ENCODE data around the gene NHS. TPM values are rescaled to one million over a fixed set of nuclear protein-coding genes. Genes with fewer than 3 reads are reported as not detected.

The NHS gene
- total and polyA plus RNA-seq, 10 donors, result 0.32 to 3.1 (median 2.1) TPM

DNA sequence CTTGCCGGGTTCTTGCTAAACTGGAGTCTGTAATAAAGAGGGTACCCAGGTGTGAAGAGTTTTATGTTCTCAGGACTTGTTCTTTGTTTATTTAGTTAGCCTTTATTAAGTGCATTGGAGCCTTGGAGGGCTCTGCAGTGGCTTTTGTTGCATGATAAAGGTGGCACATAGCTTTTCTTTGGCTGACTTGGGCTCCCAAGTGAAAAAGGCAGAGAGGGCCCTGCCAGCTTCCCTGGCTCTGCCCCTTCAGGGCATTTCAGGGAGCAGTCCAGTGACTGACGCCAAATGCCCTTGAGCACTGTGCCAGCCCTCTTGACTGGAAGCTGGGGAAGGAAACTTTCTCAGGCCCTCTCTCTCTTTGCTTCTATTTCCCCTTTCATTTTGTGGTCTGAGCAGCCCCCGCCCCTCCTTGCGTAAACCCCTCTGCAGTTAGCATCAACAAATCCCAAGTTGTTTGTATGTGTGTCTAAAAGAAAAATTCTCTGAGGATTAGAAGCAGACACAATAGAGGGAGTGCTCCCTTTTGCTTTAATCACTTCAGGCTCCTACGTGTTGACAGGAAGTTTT lies 152.2 kb downstream of the NHS start:
- Histone ChIP-seq H3K27me3 (replicated peaks in 1 of 7) (peaks cover 0 to 2% (median 0%) of the 10 kb centered on the region in 7 donors), H3K4me3 (peak overlapping the region in 1 of 8 donors; percentile 23), H3K27ac (peak overlapping the region; percentile 5 to 84 (median 74)), H3K9me3 (no peaks in the 10 kb centered on the region), H3K36me3 (no peaks in the 10 kb centered on the region), H3K4me1 (peaks cover 0 to 16% (median 0%) of the 10 kb centered on the region in 6 donors)
- WGBS, 5 donors, result 16 to 42% (median 29%) methylated on average over 2 to 5 of the region's 5 CpGs
- TF ChIP-seq, protein P1, sequence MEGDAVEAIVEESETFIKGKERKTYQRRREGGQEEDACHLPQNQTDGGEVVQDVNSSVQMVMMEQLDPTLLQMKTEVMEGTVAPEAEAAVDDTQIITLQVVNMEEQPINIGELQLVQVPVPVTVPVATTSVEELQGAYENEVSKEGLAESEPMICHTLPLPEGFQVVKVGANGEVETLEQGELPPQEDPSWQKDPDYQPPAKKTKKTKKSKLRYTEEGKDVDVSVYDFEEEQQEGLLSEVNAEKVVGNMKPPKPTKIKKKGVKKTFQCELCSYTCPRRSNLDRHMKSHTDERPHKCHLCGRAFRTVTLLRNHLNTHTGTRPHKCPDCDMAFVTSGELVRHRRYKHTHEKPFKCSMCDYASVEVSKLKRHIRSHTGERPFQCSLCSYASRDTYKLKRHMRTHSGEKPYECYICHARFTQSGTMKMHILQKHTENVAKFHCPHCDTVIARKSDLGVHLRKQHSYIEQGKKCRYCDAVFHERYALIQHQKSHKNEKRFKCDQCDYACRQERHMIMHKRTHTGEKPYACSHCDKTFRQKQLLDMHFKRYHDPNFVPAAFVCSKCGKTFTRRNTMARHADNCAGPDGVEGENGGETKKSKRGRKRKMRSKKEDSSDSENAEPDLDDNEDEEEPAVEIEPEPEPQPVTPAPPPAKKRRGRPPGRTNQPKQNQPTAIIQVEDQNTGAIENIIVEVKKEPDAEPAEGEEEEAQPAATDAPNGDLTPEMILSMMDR (IDR thresholded peaks at IDR 0.05 in 8 of 11, conservative IDR thresholded peaks at IDR 0.05 in 3 of 11), result no peak
- TF ChIP-seq POLR2A (IDR thresholded peaks at IDR 0.05) (no peak), POLR2AphosphoS5 (IDR thresholded peaks at IDR 0.05) (no peak)
- intact Hi-C loops (cut with DNase I; ENCODE audit: low total_unique reads), result no loop called here
- DNase-seq, result no peak

DNA sequence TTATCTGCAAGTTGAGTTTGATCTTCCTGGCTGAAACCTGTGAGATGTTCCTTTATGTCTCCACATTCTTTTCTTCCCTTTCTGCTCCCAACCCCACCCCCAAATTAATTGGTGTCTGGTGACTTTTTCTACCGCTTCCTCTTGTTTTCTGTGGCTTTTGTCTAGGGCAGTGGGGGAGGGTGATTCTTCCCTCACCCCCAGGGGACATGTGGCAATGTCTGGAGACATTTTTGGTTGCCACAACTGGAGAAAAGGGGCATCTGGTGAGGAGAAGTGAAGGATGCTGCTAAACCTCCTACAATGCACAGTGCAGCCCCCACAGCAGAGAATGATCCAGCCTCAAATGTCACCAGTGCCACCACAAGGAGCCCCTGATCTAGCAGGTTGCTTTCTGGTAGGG lies 152.9 kb downstream of the NHS start:
- no peak for TF ChIP-seq POLR2AphosphoS5 (IDR thresholded peaks at IDR 0.05)
- TF ChIP-seq POLR2A (IDR thresholded peaks at IDR 0.05), result no peak
- TF ChIP-seq, protein P1 (IDR thresholded peaks at IDR 0.05 in 8 of 11, conservative IDR thresholded peaks at IDR 0.05 in 3 of 11), result no peak
- peak overlapping the region; percentile 5 to 84 (median 74) for H3K27ac ChIP-seq
- H3K4me1 ChIP-seq, result peaks cover 0 to 16% (median 0%) of the 10 kb centered on the region in 6 donors
- no peaks in the 10 kb centered on the region for H3K36me3 ChIP-seq
- H3K9me3 ChIP-seq, result no peaks in the 10 kb centered on the region
- H3K27me3 ChIP-seq (replicated peaks in 1 of 7), result peaks cover 0 to 8% (median 0%) of the 10 kb centered on the region in 7 donors
- 11 to 48% (median 24%) methylated on average over 1 of the region's 1 CpG for WGBS, 5 donors
- DNase-seq, result no peak
- intact Hi-C loops (cut with DNase I; ENCODE audit: low total_unique reads), result no loop called here
- H3K4me3 ChIP-seq, result peak overlapping the region in 1 of 8 donors; percentile 23

- 60 to 76% (median 68%) methylated on average over 6 of the region's 6 CpGs for WGBS, 5 donors
- Histone ChIP-seq H3K9me3 (no peaks in the 10 kb centered on the region), H3K4me3 (no peak overlapping the region), H3K27me3 (replicated peaks in 1 of 7) (peaks cover 0 to 8% (median 0%) of the 10 kb centered on the region in 7 donors), H3K4me1 (peaks cover 0 to 16% (median 0%) of the 10 kb centered on the region in 6 donors), H3K36me3 (no peaks in the 10 kb centered on the region), H3K27ac (peak overlapping the region in 5 of 8 donors; percentile 20 to 84 (median 75))
- intact Hi-C loops (cut with DNase I; ENCODE audit: low total_unique reads), result no loop called here
- TF ChIP-seq, protein P1 (IDR thresholded peaks at IDR 0.05 in 8 of 11, conservative IDR thresholded peaks at IDR 0.05 in 3 of 11), result no peak
- TF ChIP-seq POLR2A (IDR thresholded peaks at IDR 0.05) (no peak), POLR2AphosphoS5 (IDR thresholded peaks at IDR 0.05) (no peak)
- DNase-seq, result no peak
Measured at GRCh38 chrX:17529151-17529745, 154.2 kb downstream of the NHS start.

DNA sequence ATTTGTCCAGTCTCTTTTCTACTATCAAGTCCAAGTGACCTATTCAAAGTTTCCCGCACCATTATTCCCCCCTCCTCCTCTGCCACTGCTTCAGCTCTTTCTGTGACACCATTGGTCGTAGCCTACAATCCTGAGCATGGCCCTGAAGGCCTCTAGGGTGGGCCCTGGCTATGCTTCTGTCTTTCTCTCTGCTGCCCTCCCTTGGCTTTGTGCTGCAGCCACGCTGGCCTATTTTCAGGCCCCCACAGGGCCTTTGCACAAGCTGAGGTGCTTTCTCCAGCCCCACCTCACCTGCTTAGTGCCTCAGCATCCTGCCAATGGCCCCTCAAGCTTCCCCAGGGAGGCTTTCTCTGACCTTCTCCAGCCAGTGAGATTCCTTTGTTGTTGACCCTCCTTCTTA lies 156.5 kb downstream of the NHS start:
- Histone ChIP-seq H3K27ac (no peak overlapping the region), H3K4me3 (no peak overlapping the region), H3K27me3 (replicated peaks in 1 of 7) (peaks cover 0 to 8% (median 0%) of the 10 kb centered on the region in 7 donors), H3K9me3 (no peaks in the 10 kb centered on the region), H3K4me1 (peaks cover 0 to 16% (median 0%) of the 10 kb centered on the region in 6 donors), H3K36me3 (no peaks in the 10 kb centered on the region)
- no peak for DNase-seq
- TF ChIP-seq, protein P1 (IDR thresholded peaks at IDR 0.05 in 8 of 11, conservative IDR thresholded peaks at IDR 0.05 in 3 of 11), result no peak
- no peak for TF ChIP-seq POLR2A (IDR thresholded peaks at IDR 0.05)
- no peak for TF ChIP-seq POLR2AphosphoS5 (IDR thresholded peaks at IDR 0.05)
- WGBS, 5 donors, result 73 to 94% (median 92%) methylated on average over 3 of the region's 3 CpGs
- intact Hi-C loops (cut with DNase I; ENCODE audit: low total_unique reads), result no loop called here
